DMS114 treated with DMSO at 0.1 percent for 48 hours (cell line): Measurements from ENCODE around the gene PCDHGA2.
"Not testable (repeated sequence)": the region's sequence is repeated elsewhere in the genome, so short reads cannot be mapped to it uniquely, and the experiment has no call there.

Experiments
- DNase-seq: peaks from one replicate; lab custom pipeline; 2025; ENCODE audit not compliant: unreplicated experiment; lab: John Stamatoyannopoulos, UW

PCDHGA2 gene

DNA sequence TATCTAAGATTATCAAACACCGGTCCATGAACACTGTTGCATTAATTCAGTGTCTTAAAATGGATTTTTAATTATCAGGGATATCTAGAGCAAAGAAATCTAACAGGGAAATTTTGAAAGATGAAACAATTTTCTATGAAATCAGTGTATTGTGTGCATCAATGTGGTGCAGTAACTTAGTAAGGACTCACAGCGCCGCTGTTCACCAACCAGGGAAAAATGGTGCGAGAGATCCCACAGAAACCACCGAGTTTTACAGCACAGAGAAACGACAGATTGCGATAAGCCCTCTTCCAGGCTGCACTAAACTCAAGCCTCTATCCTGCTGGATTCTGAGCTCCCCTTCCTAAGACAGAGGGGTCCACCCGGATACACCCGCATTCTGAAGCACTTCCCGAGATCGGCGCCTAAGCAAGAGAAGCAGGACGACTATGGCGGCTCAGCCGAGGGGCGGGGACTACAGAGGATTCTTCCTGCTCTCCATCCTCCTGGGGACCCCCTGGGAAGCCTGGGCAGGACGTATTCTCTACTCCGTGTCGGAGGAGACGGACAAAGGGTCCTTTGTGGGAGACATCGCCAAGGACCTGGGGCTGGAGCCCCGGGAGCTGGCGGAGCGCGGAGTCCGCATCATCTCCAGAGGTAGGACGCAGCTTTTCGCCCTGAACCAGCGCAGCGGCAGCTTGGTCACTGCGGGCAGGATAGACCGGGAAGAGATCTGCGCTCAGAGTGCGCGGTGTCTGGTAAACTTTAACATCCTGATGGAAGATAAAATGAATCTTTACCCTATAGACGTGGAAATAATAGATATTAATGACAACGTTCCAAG lies 44.1 kb downstream of the PCDHGA2 start, which contains the start of gene PCDHGA7:
TSS of gene PCDHGA7 (plus strand) at position 274 of the 826 bp plus-strand sequence. CDS start at position 432, 158 bp downstream.
- DNase-seq, result no peak

- no peak for DNase-seq
Observed at GRCh38 chr5:141383345-141383744, 44.8 kb downstream of the PCDHGA2 start.

GRCh38 chr5:141384471-141385267 lies 46.1 kb downstream of the PCDHGA2 start:
- no peak for DNase-seq

GRCh38 chr5:141387557-141388311 lies 49.2 kb downstream of the PCDHGA2 start, which contains the start of gene PCDHGB4:
Gene PCDHGB4, plus strand, starts transcription at chr5:141387698. Its CDS starts 187 bp downstream, at chr5:141387885.
- DNase-seq, result not testable (repeated sequence)

DNA sequence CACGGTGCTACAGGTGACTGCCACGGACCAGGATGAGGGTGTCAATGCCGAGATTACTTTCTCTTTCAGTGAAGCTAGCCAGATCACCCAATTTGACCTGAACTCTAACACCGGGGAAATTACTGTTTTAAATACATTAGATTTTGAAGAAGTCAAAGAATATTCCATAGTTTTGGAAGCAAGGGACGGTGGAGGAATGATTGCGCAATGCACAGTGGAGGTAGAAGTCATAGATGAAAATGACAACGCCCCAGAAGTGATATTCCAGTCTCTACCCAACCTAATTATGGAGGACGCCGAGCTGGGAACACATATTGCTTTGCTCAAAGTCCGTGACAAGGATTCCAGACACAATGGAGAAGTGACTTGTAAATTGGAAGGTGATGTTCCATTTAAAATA lies 50.1 kb downstream of the PCDHGA2 start:
- DNase-seq, result no peak

- no peak for DNase-seq
Observed at GRCh38 chr5:141389153-141390042, 50.8 kb downstream of the PCDHGA2 start.

DNA sequence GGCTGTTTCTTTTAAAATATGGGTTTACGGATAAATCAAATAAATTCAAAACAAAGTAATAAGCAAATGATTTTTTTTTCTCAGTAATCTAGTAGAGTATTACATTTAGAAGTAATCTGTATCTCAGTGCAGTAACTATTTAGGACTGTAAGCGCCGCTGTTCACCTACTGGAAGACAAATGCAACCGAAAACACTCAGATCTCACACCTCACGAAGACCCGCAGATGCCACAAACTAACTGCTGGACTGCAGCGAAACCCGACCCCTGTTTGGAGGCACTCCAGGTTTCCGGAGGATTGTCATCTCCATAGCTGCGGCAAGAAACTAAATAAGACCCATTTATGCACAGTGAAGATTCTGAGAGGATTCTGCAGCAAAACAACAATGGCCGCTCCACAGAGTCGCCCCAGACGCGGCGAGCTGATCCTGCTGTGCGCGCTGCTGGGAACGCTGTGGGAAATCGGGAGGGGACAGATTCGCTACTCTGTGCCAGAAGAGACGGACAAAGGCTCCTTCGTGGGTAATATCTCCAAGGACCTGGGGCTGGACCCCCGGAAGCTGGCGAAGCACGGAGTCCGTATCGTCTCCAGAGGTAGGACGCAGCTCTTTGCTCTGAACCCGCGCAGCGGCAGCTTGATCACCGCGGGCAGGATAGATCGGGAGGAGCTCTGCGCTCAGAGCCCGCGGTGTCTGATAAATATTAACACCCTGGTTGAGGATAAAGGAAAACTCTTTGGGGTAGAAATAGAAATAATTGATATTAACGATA lies 54.1 kb downstream of the PCDHGA2 start, which contains the start of gene PCDHGA8:
TSS of gene PCDHGA8 (plus strand) at position 205 of the 770 bp plus-strand sequence. CDS start at position 386, 181 bp downstream.
- DNase-seq, result no peak
